GM21786 (cell line): ENCODE measurements around the gene PFKP.

Experiments
- ATAC-seq: cut with Tn5 transposase; IDR thresholded peaks from one replicate; pipeline ENCODE4 v1.9.1; 2021; ENCODE audit not compliant: unreplicated experiment

The PFKP gene

GRCh38 chr10:3067118-3067858 is at the start of gene PFKP:
Gene PFKP, plus strand, starts transcription at chr10:3067548. Its CDS starts 48 bp downstream, at chr10:3067596.
- ATAC-seq = peak; percentile 44

- no peak for ATAC-seq
Observed at GRCh38 chr10:3018247-3018646, 49.1 kb upstream of the PFKP start.

- no peak for ATAC-seq
Observed at GRCh38 chr10:3020311-3020710, 47.0 kb upstream of the PFKP start.

GRCh38 chr10:3020881-3021280 is 46.5 kb upstream of the PFKP start:
- ATAC-seq = no peak

GRCh38 chr10:3022027-3022426 is 45.3 kb upstream of the PFKP start:
- no peak for ATAC-seq

GRCh38 chr10:3023892-3024291 is 43.5 kb upstream of the PFKP start:
- no peak for ATAC-seq

GRCh38 chr10:3025026-3025683 is 42.2 kb upstream of the PFKP start:
- no peak for ATAC-seq

- ATAC-seq = no peak
Observed at GRCh38 chr10:3027866-3028265, 39.5 kb upstream of the PFKP start.

- no peak for ATAC-seq
Observed at GRCh38 chr10:3028441-3028840, 38.9 kb upstream of the PFKP start.

- ATAC-seq = no peak
Observed at GRCh38 chr10:3030765-3031164, 36.6 kb upstream of the PFKP start.

GRCh38 chr10:3031490-3031889 is 35.9 kb upstream of the PFKP start:
- ATAC-seq = no peak

GRCh38 chr10:3033925-3034324 is 33.4 kb upstream of the PFKP start:
- ATAC-seq = no peak

- no peak for ATAC-seq
Observed at GRCh38 chr10:3034616-3035015, 32.7 kb upstream of the PFKP start.

GRCh38 chr10:3036155-3037021 is 31.0 kb upstream of the PFKP start:
- peak; percentile 96 for ATAC-seq

- ATAC-seq = no peak
Observed at GRCh38 chr10:3037182-3037581, 30.2 kb upstream of the PFKP start.

GRCh38 chr10:3040069-3040468 is 27.3 kb upstream of the PFKP start:
- no peak for ATAC-seq

- no peak for ATAC-seq
Observed at GRCh38 chr10:3042589-3042988, 24.8 kb upstream of the PFKP start.

- ATAC-seq = peak; percentile 79
Observed at GRCh38 chr10:3043512-3044368, 23.6 kb upstream of the PFKP start.

- no peak for ATAC-seq
Observed at GRCh38 chr10:3045471-3046209, 21.7 kb upstream of the PFKP start.

- no peak for ATAC-seq
Observed at GRCh38 chr10:3046210-3046779, 21.1 kb upstream of the PFKP start.
